Endodermal cell (in vitro differentiated cells): ENCODE data around the gene ELMO1. TPM values are rescaled to one million over a fixed set of nuclear protein-coding genes. Genes with fewer than 3 reads are reported as not detected.

Experiments
- DNase-seq: peaks from one replicate; pipeline ENCODE4 v3.0.0-alpha.2; 2017
- H3K27ac ChIP-seq: 2 replicates; pipeline ENCODE4 v1.5.1; 2013; ENCODE audit warnings: mild to moderate bottlenecking, low read depth, low read length, moderate library complexity
- H3K27me3 ChIP-seq: 2 replicates; pipeline ENCODE4 v1.6.1; 2013; ENCODE audit warnings: mild to moderate bottlenecking, low read length, moderate library complexity; ENCODE audit not compliant: insufficient read depth, control insufficient read depth, poor library complexity, severe bottlenecking
- H3K36me3 ChIP-seq: 2 replicates; pipeline ENCODE4 v1.7.0; 2013; ENCODE audit warnings: mild to moderate bottlenecking, low read length, moderate library complexity; ENCODE audit not compliant: control insufficient read depth, insufficient read depth
- H3K4me1 ChIP-seq: one replicate; pipeline ENCODE4 v1.7.0; 2013; ENCODE audit warnings: low read length; ENCODE audit not compliant: control insufficient read depth, insufficient read depth
- H3K4me3 ChIP-seq: 2 replicates; pipeline ENCODE4 v1.5.1; 2013; ENCODE audit warnings: mild to moderate bottlenecking, low read length, moderate library complexity
- H3K9ac ChIP-seq: 2 replicates; pipeline ENCODE4 v1.6.1; 2013; ENCODE audit warnings: mild to moderate bottlenecking, low read length, moderate library complexity; ENCODE audit not compliant: poor library complexity, severe bottlenecking; ENCODE audit errors: extremely low read depth
- H3K9me3 ChIP-seq: 2 replicates; pipeline ENCODE4 v1.6.1; 2013; ENCODE audit warnings: mild to moderate bottlenecking, low read length, moderate library complexity; ENCODE audit not compliant: control insufficient read depth
- H3K27ac Mint-ChIP-seq: 2 replicates; pipeline ENCODE4 v1.8.0; 2020; ENCODE audit warnings: mixed read lengths
- H3K27me3 Mint-ChIP-seq: 2 replicates; pipeline ENCODE4 v1.8.0; 2021; ENCODE audit warnings: mild to moderate bottlenecking, mixed read lengths; ENCODE audit not compliant: insufficient read depth
- H3K36me3 Mint-ChIP-seq: 2 replicates; pipeline ENCODE4 v1.8.0; 2020; ENCODE audit warnings: low read depth, mixed read lengths
- H3K4me1 Mint-ChIP-seq: 2 replicates; pipeline ENCODE4 v1.8.0; 2020; ENCODE audit warnings: mixed read lengths
- H3K4me3 Mint-ChIP-seq: 2 replicates; pipeline ENCODE4 v1.8.0; 2020; ENCODE audit warnings: mild to moderate bottlenecking, moderate library complexity, mixed read lengths
- H3K9me3 Mint-ChIP-seq: 2 replicates; pipeline ENCODE4 v1.8.0; 2020; ENCODE audit warnings: mild to moderate bottlenecking, mixed read lengths
- CTCF ChIP-seq: fragments of 200-600 bp; sonication (generic); conservative IDR thresholded peaks from 2 replicates; pipeline ENCODE4 v1.5.0; 2021; ENCODE audit warnings: antibody characterized with exemption, mild to moderate bottlenecking
- WGBS, 2 experiments: methylation state at CpG; one replicate each; pipeline versions ENCODE4 v1.1.5 to v1.1.7; 2013; ENCODE audit warnings: missing lambda C conversion rate in 2 of 2, mixed read lengths in 1 of 2; ENCODE audit not compliant: insufficient coverage in 1 of 2, insufficient read length in 1 of 2; 5-methylcytosine and 5-hydroxymethylcytosine counted together
- total RNA-seq, 2 donors: library from RNA; stranded (reverse); fragmentation: NEBNext Ultra II Directional in 1 of 2; extraction: Animal tissue kit (Norgen Biotek cat#: 25700) in 1 of 2; gene quantifications; 2 replicates in 1 of 2; 3 replicates in 1 of 2; pipeline ENCODE4 v1.2.1, GENCODE V29; 2021

Gene ELMO1
- total RNA-seq, 2 donors from 2014 or later, result 120 to 131 TPM

- Histone ChIP-seq H3K27me3 (no peaks in the 10 kb centered on the region), H3K4me1 (peaks cover 4% of the 10 kb centered on the region), H3K9ac (no peak overlapping the region), H3K27ac (no peak overlapping the region), H3K4me3 (no peak overlapping the region), H3K36me3 (no peaks in the 10 kb centered on the region), H3K9me3 (peaks cover 34% of the 10 kb centered on the region)
- 89 to 92% methylated on average over 14 to 36 of the region's 36 CpGs for WGBS, 2 experiments
- Mint-ChIP-seq H3K4me1 (peaks cover 19% of the 10 kb centered on the region), H3K4me3 (peak overlapping the region; percentile 50), H3K9me3 (peaks cover 12% of the 10 kb centered on the region), H3K27ac (no peak overlapping the region), H3K27me3 (no peaks in the 10 kb centered on the region), H3K36me3 (no peaks in the 10 kb centered on the region)
- DNase-seq, result peak; percentile 98
- peak; percentile 96 for TF ChIP-seq CTCF
Measured at GRCh38 chr7:37491919-37492694, 43.4 kb upstream of the ELMO1 start.

- DNase-seq, result no peak
- Histone ChIP-seq H3K27ac (no peak overlapping the region), H3K9me3 (peaks cover 37% of the 10 kb centered on the region), H3K4me1 (peaks cover 4% of the 10 kb centered on the region), H3K9ac (no peak overlapping the region), H3K36me3 (no peaks in the 10 kb centered on the region), H3K4me3 (no peak overlapping the region), H3K27me3 (no peaks in the 10 kb centered on the region)
- no peak for TF ChIP-seq CTCF
- Mint-ChIP-seq H3K27me3 (no peaks in the 10 kb centered on the region), H3K4me1 (peaks cover 14% of the 10 kb centered on the region), H3K9me3 (peaks cover 18% of the 10 kb centered on the region), H3K4me3 (no peak overlapping the region), H3K27ac (no peak overlapping the region), H3K36me3 (no peaks in the 10 kb centered on the region)
- 59% methylated on average over 1 of the region's 1 CpG; no CpG with 5 or more reads in 1 of the 2 experiments for WGBS, 2 experiments
Measured at GRCh38 chr7:37489703-37490102, 41.0 kb upstream of the ELMO1 start.

- Mint-ChIP-seq H3K27me3 (no peaks in the 10 kb centered on the region), H3K4me3 (no peak overlapping the region), H3K9me3 (peaks cover 18% of the 10 kb centered on the region), H3K27ac (no peak overlapping the region), H3K4me1 (peaks cover 8% of the 10 kb centered on the region), H3K36me3 (no peaks in the 10 kb centered on the region)
- H3K4me1 ChIP-seq, result peaks cover 4% of the 10 kb centered on the region
- H3K4me3 ChIP-seq, result peak overlapping the region; percentile 11
- H3K27me3 ChIP-seq, result no peaks in the 10 kb centered on the region
- H3K9me3 ChIP-seq, result peaks cover 37% of the 10 kb centered on the region
- H3K27ac ChIP-seq, result no peak overlapping the region
- DNase-seq, result peak; percentile 74
- no peak overlapping the region for H3K9ac ChIP-seq
- no peak for TF ChIP-seq CTCF
- WGBS, 2 experiments, result 89 to 97% methylated on average over 3 of the region's 3 CpGs
- no peaks in the 10 kb centered on the region for H3K36me3 ChIP-seq
Measured at GRCh38 chr7:37488163-37488764, 39.6 kb upstream of the ELMO1 start.
